Non-pigmented ciliary epithelial cell (primary cell): ENCODE results near the gene KREMEN1.

Experiments
- DNase-seq: peaks from one replicate; pipeline ENCODE4 v3.0.0-alpha.2; 2010; ENCODE audit warnings: low read depth

The KREMEN1 gene

DNA sequence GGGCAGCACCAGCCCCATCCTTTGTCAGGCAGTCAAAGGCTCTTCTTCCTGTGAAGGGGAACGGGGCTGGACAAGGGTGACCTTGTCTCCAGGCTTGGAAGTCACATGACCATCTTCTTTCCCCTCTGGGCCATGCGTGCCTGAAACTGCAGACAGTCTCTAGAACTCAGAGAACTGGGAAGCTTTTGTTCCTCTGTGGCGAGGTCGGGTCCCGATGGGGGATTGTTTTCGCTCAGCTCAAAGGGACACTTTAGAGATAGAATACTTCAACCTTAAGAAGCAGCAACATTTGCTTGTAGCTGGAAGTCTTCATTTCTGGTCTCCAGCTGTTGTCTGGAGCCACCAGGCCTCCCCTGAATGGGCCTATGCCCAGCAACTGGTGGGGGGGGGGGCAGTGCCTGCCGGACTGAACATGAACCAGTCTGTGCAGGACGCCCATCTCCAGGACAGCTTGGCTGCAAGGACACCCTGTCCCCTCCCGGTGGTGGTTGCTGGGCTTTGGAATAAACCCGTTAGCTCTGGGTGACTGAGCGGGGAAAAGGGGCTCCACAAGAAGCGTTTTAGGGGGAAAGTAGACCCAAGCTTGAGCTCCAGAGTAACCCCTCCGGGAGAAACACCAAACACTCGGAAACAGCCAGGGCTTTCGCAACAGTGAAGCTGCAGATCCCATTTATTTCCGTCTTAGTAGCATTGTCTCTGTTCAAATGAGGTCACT lies 77.2 kb downstream of the KREMEN1 start:
- DNase-seq: no peak

DNA sequence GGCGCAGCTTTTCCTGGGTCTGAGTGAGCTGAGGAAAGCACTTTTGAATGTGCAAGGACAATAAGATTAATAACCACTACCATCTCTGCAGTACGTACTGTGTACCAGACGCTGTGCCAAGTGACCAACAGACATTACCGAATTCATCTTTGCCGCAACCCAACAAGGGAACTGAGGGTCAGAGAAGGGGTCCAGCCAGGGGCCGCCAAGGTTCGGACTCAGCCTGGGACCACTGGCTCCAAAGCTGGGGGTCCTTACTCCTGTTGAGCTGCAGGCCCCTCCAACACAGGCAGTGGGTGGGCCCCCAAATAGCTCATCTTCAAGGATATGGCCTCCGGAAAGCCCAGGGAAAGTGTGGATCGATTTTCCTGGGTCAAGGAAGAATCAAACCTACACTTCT lies 77.9 kb downstream of the KREMEN1 start:
- DNase-seq: no peak

DNA sequence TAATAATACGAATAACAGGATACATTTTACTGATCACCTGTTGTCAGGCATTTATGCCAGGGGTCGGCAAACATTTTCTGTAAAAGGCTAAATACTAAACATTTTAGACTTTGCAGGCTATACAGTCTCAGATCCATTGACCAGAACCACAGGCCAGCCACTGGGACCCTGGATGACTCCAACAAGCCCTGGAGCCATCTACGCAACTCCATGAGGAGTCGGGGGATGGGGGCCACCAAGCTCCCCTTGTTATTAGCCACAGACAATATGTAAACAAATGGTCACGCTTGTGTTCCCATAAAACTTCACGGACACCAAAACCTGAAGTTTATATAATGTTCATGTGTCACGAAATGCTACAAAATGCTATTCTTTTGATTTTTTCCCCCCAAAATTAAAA lies 78.5 kb downstream of the KREMEN1 start:
- DNase-seq: no peak

DNA sequence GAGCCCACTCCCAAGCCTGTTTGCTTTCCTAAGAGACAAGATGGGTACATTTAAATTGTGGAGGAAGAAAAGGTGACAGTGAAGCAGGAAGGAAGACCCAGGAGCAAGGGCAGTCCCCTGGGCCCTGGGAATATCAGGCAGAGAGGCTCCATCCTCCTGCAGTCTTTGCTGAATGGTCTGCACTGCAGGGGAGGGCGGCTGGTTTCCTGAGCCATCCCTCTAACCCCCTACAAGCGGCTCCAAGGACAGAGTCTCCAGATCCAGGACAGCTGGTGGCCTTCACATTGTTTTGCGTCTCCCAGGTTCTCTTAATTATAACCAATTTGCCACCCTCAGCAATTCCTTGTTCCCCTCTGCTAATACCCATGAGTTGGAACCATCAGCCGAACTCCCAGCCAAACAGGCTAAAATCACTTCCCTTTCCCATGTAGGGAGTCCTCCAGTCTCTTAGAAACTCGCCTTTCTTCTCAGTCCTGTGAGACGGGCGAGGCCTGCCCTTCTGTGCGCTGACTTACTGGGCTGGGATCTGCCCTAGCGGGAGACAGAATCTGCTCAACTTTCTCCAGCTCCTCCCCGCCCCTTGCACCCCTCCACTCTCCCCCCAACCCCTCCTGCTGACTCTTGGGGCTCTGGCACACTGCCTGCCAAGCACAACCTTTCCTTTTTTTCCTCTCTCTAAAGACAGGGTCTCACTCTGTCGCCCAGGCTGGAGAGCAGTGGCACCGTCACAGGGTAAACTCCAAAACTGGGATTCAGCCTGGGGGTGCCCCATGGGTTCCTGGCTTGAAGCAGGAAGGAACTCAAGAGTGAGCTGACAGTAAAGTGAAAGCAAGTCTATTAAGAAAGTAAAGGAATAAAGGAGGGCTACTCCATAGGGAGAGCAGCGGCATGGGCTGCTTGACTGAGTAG lies 79.5 kb downstream of the KREMEN1 start:
- DNase-seq: no peak

DNA sequence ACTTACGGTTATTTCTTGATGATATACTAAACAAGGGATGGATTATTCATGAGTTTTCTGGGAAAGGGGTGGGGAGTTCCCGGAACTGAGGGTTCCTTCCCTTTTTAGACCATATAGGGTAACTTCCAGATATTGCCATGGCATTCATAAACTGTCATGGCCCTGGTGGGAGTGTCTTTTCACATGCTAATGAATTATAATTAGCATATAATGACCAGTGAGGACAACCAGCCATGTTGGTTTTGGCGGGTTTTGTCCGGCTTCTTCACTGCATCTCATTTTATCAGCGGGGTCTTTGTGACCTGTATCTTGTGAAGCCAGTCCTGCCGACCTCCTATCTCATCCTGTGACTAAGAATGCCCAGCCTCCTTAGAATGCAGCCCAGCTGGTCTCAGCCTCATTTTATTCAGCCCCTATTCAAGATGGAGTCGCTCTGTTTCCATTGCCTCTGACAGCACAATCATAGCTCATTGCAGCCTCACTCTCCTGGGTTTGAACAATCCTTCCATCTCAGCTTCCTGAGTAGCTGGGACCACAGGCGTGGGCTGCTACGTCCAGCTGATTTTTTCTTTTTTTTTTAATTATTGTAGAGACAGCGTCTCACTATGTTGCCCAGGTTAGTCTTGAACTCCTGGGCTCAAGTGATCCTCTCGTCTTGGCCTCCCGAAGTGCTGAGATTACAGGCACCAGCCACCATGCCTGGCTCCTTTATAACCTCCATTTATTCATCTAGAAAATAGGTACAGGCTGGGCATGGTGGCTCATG lies 80.3 kb downstream of the KREMEN1 start:
- DNase-seq: no peak

DNA sequence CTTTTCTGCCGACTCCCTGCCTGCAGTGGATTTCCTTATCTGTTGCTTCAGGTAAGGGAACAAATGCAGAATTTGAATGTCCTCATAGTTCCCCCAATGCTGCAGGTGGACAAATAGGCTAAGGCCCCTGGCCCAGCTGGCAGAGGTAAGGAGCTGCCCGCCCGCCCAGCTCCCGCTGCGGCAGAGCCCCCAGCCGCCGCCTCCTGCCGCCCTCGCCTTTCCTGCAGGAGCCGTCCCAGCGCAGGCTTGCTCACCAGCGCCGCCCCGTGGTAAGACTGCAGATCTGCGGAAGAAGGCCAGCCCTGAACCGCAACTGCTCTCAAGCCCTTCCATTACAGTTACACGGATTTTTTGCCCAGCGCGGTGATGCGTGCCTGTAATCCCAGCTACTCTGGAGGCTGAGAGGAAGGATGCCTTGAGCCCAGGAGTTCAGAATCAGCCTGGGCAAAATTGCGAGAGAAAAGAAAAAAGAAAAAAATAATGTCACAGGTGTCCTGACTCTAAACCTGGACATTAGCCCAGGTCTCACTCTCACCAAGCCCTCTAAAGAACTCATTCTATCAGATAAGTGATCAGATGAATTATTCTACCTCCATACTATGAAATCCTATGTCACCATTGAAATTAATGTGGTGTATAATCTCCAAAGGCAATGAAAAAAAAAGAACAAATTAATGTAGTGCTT lies 81.7 kb downstream of the KREMEN1 start:
- peak; percentile 11 for DNase-seq

DNA sequence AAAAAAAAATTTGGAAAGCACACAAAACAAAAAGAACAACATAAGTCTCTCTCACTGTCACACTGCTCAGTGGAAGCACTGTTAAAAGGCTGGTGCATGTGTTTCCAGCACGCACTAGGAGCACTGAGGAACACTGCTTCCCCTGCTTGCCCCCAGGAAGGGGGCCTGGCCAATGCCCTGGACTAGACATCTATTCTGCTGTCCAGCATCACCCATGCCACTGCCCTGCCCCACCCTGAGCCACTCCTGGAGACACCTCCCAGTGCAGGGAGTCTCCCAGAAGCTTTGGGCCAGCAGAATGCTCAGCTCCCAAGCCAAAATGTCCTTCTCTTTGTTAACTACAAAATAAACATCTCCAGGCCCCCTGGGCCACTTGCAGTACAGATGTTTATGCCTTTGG lies 83.1 kb downstream of the KREMEN1 start:
- DNase-seq: no peak

DNA sequence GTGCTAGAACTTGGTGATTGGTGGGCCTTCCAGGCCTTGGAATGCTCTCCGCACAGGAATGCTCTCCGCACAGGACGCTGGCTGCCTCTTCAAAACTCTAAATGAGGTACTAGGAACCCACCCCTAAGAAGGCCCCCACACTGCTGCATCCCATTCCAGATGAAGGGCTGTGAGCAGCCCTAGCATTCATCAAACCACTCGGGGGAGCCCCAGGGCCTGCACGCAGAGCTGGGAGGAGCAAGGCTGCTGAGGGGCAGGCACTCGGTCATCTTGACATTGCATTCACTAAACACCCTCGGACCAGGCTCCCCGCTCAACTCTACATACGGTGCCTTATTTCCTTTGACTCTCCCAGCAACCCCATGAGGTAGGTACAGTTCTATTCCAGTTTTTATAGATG lies 83.7 kb downstream of the KREMEN1 start:
- no peak for DNase-seq

DNA sequence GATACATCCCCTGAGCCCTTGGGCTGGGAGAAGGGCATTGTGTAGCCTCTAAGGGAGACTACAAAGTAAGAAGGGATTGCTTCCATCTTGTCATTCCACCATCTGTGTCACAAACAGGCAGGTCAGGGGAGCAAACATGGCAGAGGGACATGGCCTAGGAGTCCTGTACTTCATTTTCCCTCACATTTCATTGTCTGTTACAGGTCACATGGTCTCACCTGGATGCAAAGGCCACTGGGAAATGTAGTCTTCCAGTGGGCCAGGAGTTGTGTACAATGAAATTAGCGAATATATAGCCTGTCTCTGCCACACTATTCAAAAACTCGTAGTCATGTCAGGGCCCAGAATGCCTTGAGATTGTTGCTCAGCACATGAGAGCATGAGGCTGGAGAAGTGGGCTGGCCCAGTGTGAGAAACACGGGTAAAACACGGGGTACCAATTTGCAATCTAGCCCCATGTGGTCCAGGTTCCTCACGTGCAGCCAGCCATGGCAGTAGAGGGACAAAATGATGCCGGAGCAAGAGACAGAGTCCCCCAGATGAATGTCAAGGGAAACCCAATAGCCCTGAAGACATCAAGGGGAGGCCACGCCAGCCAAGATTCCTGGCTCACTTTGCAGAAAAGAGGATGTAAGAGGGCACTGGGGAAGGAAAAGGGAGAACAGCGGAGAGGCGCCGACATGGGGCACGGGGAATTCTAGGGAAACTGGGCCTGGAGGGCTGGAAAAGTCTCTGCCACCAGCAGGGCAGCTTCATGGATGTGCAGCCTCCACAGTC lies 85.1 kb downstream of the KREMEN1 start:
- DNase-seq: no peak

DNA sequence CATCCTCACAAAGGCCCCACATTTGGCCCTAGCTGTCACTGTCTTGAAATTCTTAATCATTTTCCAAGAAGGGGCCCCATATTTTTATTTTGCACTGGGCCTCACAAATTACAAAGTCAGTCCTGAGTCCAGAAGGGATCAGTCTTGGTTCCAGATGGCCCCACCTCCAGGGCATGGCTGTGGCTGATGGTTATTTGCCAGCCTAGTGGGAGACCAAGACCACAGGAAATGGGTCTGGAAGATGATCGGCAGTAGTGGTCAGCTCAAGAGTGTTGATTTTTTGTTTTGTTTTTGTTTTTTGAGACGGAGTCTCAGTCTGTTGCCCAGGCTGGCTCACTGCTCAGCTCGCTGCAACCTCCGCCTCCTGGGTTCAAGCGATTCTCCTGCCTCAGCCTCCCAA lies 85.7 kb downstream of the KREMEN1 start:
- no peak for DNase-seq

DNA sequence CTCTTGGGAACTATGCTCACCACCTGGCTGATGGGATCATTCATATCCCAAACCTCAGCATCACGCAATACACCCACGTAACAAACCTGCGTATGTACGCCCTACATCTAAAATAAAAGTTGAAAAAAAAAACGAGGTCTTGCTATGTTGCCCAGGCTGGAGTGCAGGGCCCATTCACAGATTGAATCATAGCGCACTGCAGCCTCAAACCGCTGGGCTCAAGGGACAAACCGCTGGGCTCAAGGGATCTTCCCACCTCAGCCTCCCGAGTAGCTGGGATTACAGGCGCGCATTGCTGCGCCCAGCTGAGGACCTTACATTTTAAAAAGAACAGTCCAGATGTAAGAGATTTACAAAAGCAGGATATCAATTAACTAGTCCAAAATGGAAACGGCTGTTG lies 91.0 kb downstream of the KREMEN1 start:
- DNase-seq: no peak

DNA sequence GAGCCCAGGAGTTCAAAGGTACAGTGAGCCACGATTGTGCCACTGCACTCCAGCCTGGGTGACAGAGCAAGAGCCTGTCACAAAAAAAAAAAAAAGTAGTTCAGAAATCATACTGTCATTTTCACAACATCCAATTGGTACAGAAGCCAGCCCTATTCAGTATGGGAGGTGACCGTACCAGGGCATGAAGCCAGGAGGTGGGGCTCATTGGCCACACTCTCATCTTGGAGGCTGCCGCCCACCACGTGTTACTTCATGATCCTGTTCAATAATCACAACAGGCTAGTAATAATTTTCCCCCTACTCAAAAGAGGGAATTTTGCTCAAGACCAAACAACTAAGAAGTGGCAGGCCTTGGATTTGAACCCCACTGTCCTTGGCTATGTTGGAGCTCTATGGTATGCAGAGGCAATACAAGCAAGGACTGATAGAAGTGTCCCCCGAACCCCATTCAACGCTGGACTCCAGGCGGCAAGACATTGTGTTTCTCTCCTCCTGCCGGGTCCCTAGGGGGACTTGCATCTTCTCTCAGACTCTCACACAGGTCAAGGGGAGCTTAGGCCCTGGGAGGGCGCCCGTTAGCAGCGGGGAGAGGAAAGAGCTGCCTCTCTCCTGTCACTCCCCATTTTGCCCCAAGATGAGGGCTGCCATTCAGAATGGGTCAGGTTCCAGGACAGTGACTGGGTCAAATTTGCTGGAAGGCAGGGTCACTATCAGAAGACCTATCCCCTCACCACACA lies 92.7 kb downstream of the KREMEN1 start:
- no peak for DNase-seq

DNA sequence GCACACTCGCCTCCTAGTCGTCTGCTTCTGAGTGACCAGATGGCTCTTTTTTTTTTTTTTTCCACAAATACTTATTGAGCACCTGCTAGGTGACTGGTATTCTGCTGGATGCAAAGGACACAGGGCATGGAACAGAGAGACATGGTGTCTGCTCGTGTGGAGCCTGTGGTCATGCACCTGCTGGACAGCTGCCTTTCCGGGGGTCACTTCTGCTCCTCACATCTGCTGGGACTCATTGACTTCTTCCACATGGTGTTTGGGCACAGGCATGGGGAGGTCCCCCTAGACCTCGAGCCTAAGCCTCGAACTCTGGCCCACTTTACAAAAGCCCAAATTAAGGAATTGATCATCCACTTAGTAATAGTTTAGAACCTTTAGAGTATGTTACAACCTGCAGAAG lies 93.3 kb downstream of the KREMEN1 start:
- DNase-seq: no peak

DNA sequence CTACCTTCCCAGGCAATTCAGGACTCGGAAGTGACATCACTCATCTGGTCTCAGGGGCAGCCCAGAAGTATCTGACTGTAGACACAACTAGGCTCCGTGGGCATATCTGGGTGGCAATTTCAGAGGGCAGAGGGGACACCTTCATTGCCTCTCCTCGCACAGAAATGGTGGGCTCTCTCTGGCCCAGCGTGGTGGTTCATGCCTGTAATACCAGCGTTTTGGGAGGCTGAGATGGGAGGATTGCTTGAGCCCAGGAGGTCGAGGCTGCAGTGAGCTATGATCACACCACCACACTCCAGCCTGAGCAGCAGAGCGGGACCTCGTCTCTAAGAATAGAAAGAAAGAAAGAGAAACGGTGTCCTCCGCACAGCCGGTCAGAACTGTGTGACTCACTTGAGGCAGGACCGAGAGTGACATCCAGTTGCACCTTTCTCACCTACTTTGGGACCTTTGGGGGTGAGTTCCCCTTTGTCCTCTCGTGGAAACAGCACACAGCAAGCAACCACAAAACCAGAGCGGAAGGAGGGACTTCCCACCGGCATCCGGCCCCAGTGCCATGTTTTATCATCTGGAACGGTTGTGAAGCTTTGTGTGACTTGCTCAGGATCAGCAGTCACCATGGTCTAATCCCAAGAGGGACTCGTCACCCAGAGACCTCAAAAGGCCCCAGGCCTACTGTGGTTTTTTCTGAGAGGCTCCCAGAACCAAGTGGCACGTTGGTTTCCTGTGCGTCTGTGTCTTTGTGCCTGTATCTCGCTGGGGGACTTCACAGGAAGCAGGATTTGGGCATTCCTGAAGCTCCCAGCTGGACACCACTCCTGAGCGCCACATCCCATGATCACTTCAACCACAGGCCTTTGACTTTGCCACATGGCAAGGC lies 94.4 kb downstream of the KREMEN1 start:
- no peak for DNase-seq

DNA sequence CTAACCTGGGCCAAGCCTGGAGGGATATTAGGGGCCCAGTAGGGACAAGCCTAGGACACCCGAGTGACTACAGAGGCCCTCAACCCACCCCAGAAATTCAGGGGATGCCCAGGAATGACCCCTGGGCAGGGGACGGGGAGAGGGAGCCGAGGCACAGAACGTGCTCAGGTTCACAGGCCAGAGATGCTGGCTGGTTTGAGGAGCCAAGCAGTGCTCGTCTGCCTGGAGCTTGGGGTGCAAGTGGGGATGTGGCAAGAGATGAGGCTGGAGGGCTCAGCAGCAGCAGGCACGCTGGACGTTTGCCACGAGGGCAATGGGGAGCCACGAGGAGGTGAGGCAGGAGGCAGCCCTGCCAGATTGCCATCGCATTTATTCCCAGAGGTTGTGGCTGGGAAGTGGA lies 98.9 kb downstream of the KREMEN1 start:
- DNase-seq: no peak

DNA sequence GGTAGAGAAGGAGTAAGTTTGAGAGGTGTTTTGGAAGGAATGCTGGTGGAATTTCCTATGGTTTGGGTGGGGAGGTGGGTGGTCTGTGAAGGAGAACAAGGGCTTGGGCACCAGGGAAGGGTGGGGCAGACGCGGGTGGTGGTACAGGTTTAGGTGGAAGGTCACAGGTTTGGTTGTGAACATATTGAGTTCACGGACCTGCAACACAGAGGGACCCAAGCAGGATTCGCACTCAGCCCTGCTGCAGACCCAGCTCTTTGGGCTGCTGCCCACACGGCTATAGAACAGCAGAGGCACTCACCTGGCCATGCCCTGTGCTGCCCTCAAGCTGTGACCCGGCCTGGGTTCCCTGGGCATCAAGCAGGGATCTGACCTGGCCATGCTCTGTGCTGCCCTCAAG lies 99.4 kb downstream of the KREMEN1 start:
- no peak for DNase-seq

DNA sequence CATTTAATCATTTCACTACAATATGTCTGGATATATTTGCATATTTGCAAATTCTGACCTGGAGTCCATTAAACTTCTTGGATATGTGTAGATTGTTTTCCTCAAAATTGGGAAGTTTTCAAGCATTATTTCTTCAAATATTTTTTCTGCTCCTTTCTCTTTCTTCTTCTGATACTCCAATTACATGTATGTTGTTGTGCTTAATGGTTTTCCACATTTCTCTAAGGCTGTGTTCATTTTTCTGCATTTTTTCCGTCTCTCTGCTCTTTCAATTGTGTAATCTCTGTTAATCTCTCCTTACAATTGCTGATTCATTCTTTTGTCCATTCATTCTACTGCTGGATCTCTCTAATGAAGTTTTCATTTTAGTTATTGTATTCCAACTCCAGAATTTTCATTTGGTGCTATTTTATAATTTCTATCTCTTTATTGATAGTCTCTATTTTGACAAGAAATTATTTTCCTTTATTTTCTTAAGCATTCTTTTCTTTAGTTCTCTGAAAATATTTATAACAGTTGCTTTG lies 102.5 kb downstream of the KREMEN1 start:
- DNase-seq: no peak

DNA sequence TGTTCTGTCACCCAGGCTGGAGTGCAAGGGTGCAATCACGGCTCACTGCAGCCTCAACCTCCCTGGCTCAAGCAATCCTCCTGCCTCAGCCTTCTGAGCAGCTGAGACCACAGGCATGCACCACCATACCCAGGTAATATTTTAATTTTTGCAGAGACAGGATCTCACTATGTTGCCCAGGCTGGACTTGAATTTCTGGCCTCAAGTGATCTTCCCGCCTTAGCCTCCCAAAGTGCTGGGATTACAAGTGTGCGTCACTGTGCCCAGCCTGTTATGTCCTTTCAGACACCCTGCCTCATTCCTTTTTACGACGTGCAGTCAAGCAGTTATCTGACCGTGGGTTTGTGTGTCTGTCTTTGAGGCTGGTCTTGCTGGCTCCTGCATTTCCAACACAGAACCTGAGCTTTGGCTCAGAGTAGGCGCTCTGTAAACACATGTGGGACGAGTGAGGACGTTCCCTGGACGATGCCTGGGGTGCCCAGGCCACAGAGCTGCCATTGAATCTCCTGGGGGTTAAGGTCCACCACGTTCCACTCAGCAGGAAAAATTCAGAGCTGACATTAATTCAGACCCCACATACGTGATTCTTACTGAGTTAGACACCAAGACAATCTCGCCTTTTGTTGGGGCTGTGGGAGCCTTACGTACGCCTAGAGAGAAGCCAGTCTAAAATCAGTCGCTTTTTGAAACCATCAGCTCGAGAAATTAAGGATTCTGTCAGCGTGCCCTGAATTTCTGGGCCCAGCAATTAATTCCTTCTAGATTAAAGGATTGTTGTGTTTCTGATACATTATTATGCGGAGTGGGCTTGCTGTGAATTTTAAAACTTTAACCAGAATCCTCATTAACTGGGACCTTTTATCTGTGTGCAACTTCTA lies 111.4 kb downstream of the KREMEN1 start:
- DNase-seq: no peak
